Effector memory CD4-positive, alpha-beta T cell (primary cell): ENCODE data around the gene PRMT1.

Experiments used
- DNase-seq, 3 donors: peaks; one replicate each; pipeline ENCODE4 v3.0.0-alpha.2; 2020
- H3K27ac ChIP-seq: 2 replicates; pipeline ENCODE4 v1.7.0; 2013; ENCODE audit warnings: mild to moderate bottlenecking, low read length, moderate library complexity; ENCODE audit not compliant: insufficient read depth, poor library complexity, severe bottlenecking
- H3K27me3 ChIP-seq: replicated peaks from 2 replicates; pipeline ENCODE4 v1.7.0; 2013; ENCODE audit warnings: mild to moderate bottlenecking, low read length; ENCODE audit not compliant: insufficient read depth, control insufficient read depth, poor library complexity, severe bottlenecking
- H3K36me3 ChIP-seq: 2 replicates; pipeline ENCODE4 v1.7.0; 2013; ENCODE audit warnings: mild to moderate bottlenecking, low read length, moderate library complexity; ENCODE audit not compliant: control insufficient read depth, insufficient read depth
- H3K4me1 ChIP-seq: 2 replicates; pipeline ENCODE4 v1.7.0; 2013; ENCODE audit warnings: low read length, mild to moderate bottlenecking; ENCODE audit not compliant: control insufficient read depth, insufficient read depth, poor library complexity, severe bottlenecking
- H3K4me3 ChIP-seq: 2 replicates; pipeline ENCODE4 v1.7.0; 2013; ENCODE audit warnings: low read length, low read depth, mild to moderate bottlenecking; ENCODE audit not compliant: insufficient read depth, poor library complexity, severe bottlenecking
- H3K9me3 ChIP-seq: 2 replicates; pipeline ENCODE4 v1.7.0; 2013; ENCODE audit warnings: mild to moderate bottlenecking, low read length, moderate library complexity; ENCODE audit not compliant: control insufficient read depth

PRMT1 gene

GRCh38 chr19:49651820-49652550 is 25.1 kb upstream of the PRMT1 start:
- Histone ChIP-seq H3K36me3 (peaks cover 68% of the 10 kb centered on the region), H3K9me3 (no peaks in the 10 kb centered on the region), H3K27me3 (no peaks in the 10 kb centered on the region), H3K27ac (no peak overlapping the region), H3K4me1 (no peaks in the 10 kb centered on the region), H3K4me3 (no peak overlapping the region)
- DNase-seq: no peak

GRCh38 chr19:49652551-49653465 is 24.3 kb upstream of the PRMT1 start:
- Histone ChIP-seq H3K9me3 (no peaks in the 10 kb centered on the region), H3K36me3 (peaks cover 69% of the 10 kb centered on the region), H3K27me3 (no peaks in the 10 kb centered on the region), H3K27ac (no peak overlapping the region), H3K4me3 (no peak overlapping the region), H3K4me1 (no peaks in the 10 kb centered on the region)
- DNase-seq: no peak

GRCh38 chr19:49653466-49653806 is 23.6 kb upstream of the PRMT1 start:
- H3K36me3 ChIP-seq: peaks cover 75% of the 10 kb centered on the region
- H3K27me3 ChIP-seq: no peaks in the 10 kb centered on the region
- no peaks in the 10 kb centered on the region for H3K9me3 ChIP-seq
- no peak overlapping the region for H3K27ac ChIP-seq
- no peak overlapping the region for H3K4me3 ChIP-seq
- no peak for DNase-seq
- no peaks in the 10 kb centered on the region for H3K4me1 ChIP-seq

- no peak for DNase-seq
- Histone ChIP-seq H3K27me3 (no peaks in the 10 kb centered on the region), H3K36me3 (peaks cover 84% of the 10 kb centered on the region), H3K9me3 (no peaks in the 10 kb centered on the region), H3K4me1 (no peaks in the 10 kb centered on the region), H3K27ac (no peak overlapping the region), H3K4me3 (no peak overlapping the region)
Measured at GRCh38 chr19:49654581-49654980, 22.5 kb upstream of the PRMT1 start.

- Histone ChIP-seq H3K27me3 (no peaks in the 10 kb centered on the region), H3K27ac (no peak overlapping the region), H3K4me1 (no peaks in the 10 kb centered on the region), H3K36me3 (peaks cover 82% of the 10 kb centered on the region), H3K9me3 (no peaks in the 10 kb centered on the region), H3K4me3 (no peak overlapping the region)
- no peak for DNase-seq
Measured at GRCh38 chr19:49655570-49656455, 21.3 kb upstream of the PRMT1 start.

- Histone ChIP-seq H3K4me1 (no peaks in the 10 kb centered on the region), H3K36me3 (peaks cover 84% of the 10 kb centered on the region), H3K9me3 (no peaks in the 10 kb centered on the region), H3K27ac (no peak overlapping the region), H3K4me3 (no peak overlapping the region), H3K27me3 (no peaks in the 10 kb centered on the region)
- no peak for DNase-seq
Measured at GRCh38 chr19:49656456-49657109, 20.5 kb upstream of the PRMT1 start.

- no peak overlapping the region for H3K27ac ChIP-seq
Measured at GRCh38 chr19:49657493-49658138, 19.5 kb upstream of the PRMT1 start.

GRCh38 chr19:49658139-49658517 is 18.9 kb upstream of the PRMT1 start:
- no peaks in the 10 kb centered on the region for H3K27me3 ChIP-seq

More at GRCh38 chr19:49657493-49658138, 19.5 kb upstream of the PRMT1 start:
- Histone ChIP-seq H3K4me1 (peaks cover 4% of the 10 kb centered on the region), H3K36me3 (peaks cover 90% of the 10 kb centered on the region), H3K27me3 (no peaks in the 10 kb centered on the region), H3K4me3 (no peak overlapping the region), H3K9me3 (no peaks in the 10 kb centered on the region)
- DNase-seq: no peak

More at GRCh38 chr19:49658139-49658517, 18.9 kb upstream of the PRMT1 start:
- H3K36me3 ChIP-seq: peaks cover 90% of the 10 kb centered on the region
- H3K4me1 ChIP-seq: peaks cover 9% of the 10 kb centered on the region
- H3K4me3 ChIP-seq: no peak overlapping the region
- no peak overlapping the region for H3K27ac ChIP-seq
- no peak for DNase-seq
- no peaks in the 10 kb centered on the region for H3K9me3 ChIP-seq
